ENCODE measurements around the gene AHCYL2.
A peak's percentile ranks its signal among the peaks of the same experiment; 100 is the strongest.
"Not testable (repeated sequence)": the region's sequence is repeated elsewhere in the genome, so short reads cannot be mapped to it uniquely, and the experiment has no call there.

Gene AHCYL2

DNA sequence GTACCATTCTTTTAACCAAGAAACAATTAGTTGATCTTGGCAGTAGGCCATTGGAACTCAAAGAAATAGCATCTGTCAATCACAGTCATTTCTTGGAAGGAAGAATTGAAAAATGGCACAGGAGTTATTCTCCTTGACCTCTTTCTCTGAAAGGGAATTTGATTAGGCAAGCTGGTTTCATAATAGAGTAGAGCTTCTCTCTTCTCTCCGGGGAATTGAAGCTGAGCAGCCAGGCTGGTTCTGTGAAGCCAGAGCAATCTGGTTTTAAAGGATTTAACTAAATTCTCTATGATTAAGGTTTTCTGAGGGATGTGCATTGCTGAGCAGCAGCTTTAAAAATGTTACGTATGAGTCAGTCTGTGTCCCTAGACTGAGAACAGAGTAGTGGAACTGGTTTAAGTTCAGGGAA, 70.2 kb downstream of the AHCYL2 start:
- DNase-seq, result peak; percentile 19 to 29

DNA sequence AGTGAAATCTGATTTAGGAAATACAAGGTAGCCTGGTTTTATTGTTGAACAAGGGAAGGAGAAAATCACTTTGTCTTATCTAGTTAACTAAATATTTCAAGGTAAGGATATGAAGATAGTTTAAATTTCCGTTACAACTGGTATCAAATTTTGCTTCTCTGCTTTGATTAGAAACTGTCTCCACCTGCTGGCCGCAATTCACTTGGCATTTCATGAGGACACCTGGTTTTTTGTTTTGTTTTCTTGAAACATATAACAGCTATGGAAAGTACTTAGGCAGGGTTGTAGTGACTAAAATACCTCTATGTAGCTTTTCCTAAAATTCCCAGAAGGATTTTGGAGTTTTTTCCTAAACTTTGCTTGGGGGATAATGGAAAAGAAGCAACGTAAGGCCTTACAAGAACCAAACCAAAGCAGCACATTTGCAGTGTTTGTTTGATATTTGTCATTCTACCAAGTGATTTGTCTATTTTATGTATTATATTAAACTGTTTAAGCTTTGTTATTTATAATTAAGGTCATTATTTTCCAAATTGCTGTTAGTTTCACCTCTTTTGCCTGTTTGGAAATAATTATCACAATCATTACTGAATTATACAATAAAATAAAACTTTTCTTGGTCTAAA, 73.6 kb downstream of the AHCYL2 start:
- peak; percentile 7 to 57 for DNase-seq

- DNase-seq, result no peak
Observed at GRCh38 chr7:129299889-129300288, 75.1 kb downstream of the AHCYL2 start.

GRCh38 chr7:129300299-129300698, 75.5 kb downstream of the AHCYL2 start:
- not testable (repeated sequence) for DNase-seq

- no peak for DNase-seq
Observed at GRCh38 chr7:129307592-129307991, 82.8 kb downstream of the AHCYL2 start.

DNA sequence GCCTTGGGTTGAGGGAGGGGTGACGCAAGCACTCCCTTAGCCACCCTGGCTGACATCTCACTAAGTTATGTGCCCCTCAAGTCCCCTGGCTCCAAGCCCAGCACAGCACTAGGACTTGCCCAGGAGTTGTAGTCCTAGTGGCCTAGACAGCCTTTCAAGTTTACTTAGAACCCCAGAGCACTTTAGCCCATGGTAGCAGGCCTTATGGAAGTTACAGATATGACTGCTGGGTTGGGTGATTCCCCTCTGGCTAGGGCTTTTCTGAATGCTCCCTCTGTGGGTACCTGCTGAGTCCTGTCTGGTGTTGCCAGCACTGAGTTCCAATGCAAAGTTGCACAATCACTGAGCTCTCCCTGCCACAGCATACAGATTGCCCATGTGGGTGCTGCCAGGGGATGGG, 83.2 kb downstream of the AHCYL2 start:
- no peak for DNase-seq

DNA sequence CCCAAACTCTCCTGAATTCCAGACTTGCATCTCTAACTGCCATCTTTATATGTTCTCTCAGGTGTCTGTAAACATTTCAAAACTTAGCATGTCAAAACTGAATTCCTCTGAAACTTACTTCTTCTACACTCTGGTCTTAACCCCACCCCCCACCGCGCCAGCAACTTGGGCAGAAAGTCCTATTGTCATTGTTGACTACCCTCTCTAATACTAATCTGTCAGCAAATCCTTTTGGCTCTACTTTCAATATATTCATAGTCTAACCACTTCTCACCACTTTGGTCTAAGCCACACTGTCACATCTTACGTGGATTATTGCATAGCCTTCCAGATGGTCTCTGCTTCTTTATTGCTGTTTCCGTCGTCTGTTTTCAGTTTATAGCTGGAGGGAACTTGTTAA, 86.6 kb downstream of the AHCYL2 start:
- no peak for DNase-seq

DNA sequence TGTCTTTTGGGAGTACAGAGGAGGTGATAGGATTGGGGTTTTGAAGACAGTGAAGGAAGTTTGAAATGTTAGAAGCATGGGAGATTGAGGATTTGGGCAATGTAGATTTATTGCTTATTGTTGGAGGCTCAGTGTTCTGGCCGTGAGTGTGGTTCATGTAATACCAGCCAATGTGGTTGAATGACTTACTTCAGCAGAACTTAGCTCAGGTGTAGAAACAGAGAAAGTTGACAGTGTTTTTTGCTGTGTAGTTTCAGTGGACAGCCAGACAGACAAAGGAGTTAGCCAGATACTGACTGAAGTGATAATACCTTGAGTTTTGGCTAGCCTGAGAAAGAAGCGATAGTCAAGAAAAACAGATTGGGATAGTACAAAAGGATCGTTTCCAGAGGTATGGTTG, 88.5 kb downstream of the AHCYL2 start:
- DNase-seq, result no peak

GRCh38 chr7:129315960-129316359, 91.1 kb downstream of the AHCYL2 start:
- DNase-seq, result no peak

DNA sequence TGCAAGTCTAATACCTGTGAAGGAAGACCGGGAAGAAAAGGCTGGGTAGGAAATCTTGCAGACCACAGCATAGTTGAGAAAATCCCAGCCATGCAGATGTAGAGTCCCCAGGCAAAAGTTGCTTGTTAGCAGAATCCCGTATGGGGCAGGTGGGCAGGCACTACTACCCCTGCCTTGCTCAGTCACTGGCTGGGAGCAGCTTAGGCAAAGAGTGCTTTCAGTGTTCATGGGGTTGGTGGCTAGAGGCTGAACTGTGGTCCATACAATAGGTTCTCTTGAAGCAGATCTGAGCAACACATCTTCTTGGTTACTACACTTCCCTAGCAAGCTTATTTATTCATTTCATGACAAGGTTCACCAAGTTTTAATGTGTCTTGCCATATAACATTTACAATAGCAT, 92.6 kb downstream of the AHCYL2 start:
- DNase-seq, result no peak

DNA sequence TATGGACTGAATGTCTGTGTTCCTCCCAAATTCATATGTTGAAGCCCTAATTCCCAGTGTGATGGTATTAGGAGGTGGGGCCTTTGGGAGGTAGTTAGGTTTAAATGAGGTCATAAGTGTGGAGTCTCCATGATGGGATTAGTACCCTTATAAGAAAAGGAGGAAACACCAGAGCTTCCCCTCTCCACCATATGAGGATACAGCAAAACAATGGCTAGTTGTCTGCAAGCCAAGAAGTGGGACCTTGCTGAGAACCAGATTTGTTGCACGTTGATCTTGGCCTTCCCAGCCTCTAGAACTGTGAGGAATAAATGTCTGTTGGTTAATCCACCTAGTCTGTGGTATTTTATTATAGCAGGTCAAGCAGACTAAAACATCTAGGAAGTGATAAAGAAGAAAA, 102.2 kb downstream of the AHCYL2 start:
- DNase-seq, result no peak

GRCh38 chr7:129332254-129333035, 107.6 kb downstream of the AHCYL2 start:
- DNase-seq, result no peak

DNA sequence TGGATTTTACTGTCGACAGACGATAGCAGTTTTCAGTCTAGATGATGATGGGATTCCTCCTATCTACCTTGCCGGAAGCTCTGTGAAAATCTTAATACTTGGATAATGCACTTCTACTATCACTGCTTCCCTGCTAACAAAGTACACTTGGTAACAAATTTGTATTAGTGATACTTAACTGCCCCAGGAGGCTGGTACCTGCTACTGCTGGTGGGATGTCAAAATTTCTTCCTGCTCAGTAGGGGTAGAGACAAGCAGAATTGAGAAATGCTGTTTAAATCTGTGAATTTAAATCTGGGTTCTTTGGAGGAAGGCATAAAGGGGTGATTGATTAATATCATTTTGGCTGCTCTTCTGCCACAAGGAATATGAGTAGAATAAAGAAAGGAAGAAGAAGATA, 109.6 kb downstream of the AHCYL2 start:
- no peak for DNase-seq

GRCh38 chr7:129338450-129338849, 113.6 kb downstream of the AHCYL2 start:
- DNase-seq, result no peak

DNA sequence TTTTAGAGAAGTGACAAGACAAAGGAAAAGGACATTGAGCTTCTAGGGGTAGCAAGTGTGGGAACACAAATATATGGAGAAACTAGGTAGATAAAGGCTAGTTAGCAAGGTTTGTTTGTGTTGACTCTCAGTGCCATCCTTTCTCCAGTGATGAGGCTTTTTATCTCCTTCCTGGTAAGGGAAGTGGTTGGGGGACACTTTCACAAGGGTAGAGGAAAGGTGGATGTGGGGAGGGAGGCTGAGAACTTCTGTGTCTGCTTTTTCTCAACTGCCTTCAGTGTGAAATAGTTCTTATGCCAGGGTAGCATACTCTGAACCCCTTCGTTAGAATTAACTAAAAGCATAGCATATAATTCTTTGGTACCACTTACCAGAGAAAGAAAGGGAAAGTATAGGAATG, 116.4 kb downstream of the AHCYL2 start:
- DNase-seq, result no peak

- DNase-seq, result no peak
Observed at GRCh38 chr7:129341816-129342806, 117.3 kb downstream of the AHCYL2 start.

GRCh38 chr7:129343099-129343700, 118.4 kb downstream of the AHCYL2 start:
- peak; percentile 37 to 78 for DNase-seq

DNA sequence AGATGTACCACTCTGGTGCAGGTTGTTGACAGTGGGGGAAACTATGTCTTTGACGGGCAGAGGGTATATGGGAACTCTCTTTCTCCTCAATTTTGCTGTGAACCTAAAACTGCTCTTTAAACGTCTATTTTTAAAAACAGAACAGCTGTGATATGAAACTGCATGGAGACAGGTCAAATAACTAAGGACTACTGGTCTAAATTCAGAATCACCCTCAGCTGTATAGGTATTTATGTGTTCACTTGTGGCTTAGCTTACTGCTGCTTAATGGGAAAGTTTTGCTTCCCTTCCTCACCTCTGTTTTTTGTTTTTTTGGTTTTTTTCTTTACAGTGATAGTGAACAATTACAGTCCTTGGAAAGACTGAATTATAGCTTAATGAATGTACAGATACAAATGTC, 122.5 kb downstream of the AHCYL2 start:
- no peak for DNase-seq

DNA sequence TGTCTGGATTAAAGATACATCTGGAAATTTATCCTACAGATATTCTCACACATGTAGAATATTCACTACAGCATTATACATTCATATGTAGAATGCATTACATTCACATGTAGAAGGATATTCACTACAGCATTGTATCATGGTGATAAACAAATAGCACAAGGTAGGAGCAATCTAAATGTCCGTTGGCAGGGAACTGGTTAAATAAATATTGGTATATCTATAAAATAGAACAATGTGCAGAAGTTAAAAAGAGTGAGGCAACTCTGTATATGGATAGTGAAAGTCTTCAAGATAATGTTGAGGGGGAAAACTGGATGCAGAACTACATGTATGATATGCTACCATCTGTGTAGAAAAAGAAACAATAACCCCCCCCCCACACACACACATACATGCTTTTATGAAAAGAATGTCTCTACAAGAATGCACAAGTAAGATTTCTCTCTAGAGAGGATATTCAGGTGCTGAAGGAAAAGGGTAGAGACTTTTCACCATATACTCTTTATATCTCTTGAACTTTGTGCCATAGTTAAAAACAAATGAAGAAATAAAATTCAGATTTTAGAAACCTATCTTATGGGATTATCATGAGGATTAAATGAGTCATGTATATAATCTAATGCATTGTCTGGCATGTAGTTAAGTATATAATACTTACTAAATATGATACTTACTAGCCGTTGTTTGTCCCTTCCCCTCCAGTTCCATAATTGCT, 123.4 kb downstream of the AHCYL2 start:
- no peak for DNase-seq

- DNase-seq, result peak; percentile 13 to 47
Observed at GRCh38 chr7:129351320-129351719, 126.5 kb downstream of the AHCYL2 start.

- not testable (repeated sequence) for DNase-seq
Observed at GRCh38 chr7:129353104-129353503, 128.3 kb downstream of the AHCYL2 start.
